D721Med (cell line): Measurements from ENCODE around the gene PRKCA.

Experiments used
- DNase-seq: peaks from one replicate; pipeline ENCODE4 v3.0.0; 2011; ENCODE audit warnings: low spot score; ENCODE audit not compliant: insufficient read length
- FAIRE-seq: peaks from 2 replicates; lab custom pipeline; 2011; peaks lifted over from hg19 to GRCh38; lab: Jason Lieb, UNC
- CTCF ChIP-seq: IDR thresholded peaks from 2 replicates; pipeline ENCODE4 v1.5.1; 2012; ENCODE audit warnings: mild to moderate bottlenecking, control low read depth; ENCODE audit not compliant: insufficient read depth; ENCODE audit errors: missing control alignments

The PRKCA gene

GRCh38 chr17:66432411-66432957, 130.1 kb downstream of the PRKCA start:
- DNase-seq (no peak), FAIRE-seq (no peak)
- no peak for TF ChIP-seq CTCF

- TF ChIP-seq CTCF, result no peak
- FAIRE-seq (no peak), DNase-seq (no peak)
Observed at GRCh38 chr17:66432996-66433551, 130.7 kb downstream of the PRKCA start.

GRCh38 chr17:66435182-66435581, 132.8 kb downstream of the PRKCA start:
- DNase-seq, result no peak
- FAIRE-seq, result no peak
- TF ChIP-seq CTCF, result no peak

GRCh38 chr17:66436631-66437030, 134.2 kb downstream of the PRKCA start:
- TF ChIP-seq CTCF, result no peak
- no peak for FAIRE-seq

GRCh38 chr17:66437476-66438026, 135.1 kb downstream of the PRKCA start:
- FAIRE-seq (no peak), DNase-seq (no peak)
- no peak for TF ChIP-seq CTCF

More at GRCh38 chr17:66436631-66437030, 134.2 kb downstream of the PRKCA start:
- no peak for DNase-seq

GRCh38 chr17:66438101-66438500, 135.7 kb downstream of the PRKCA start:
- FAIRE-seq, result no peak
- no peak for TF ChIP-seq CTCF
- DNase-seq, result no peak

GRCh38 chr17:66441101-66441661, 138.8 kb downstream of the PRKCA start:
- DNase-seq (no peak), FAIRE-seq (no peak)
- no peak for TF ChIP-seq CTCF
